Left lung (tissue), 10 donors: ENCODE results near the gene TRHDE. TPM values are rescaled to one million over a fixed set of nuclear protein-coding genes. Genes with fewer than 3 reads are reported as not detected.
"Not testable (repeated sequence)": the region's sequence is repeated elsewhere in the genome, so short reads cannot be mapped to it uniquely, and the experiment has no call there.

Source experiments
- ATAC-seq: fragments of 200-7000 bp; cut with Tn5 transposase; one replicate; pipeline ENCODE4 v1.9.1; 2020; ENCODE audit warnings: moderate library complexity
- DNase-seq, 4 donors: peaks; one replicate each; pipeline ENCODE4 v3.0.0-alpha.2; 2013 to 2020
- H3K27ac ChIP-seq, 2 donors: fragments of 200-600 bp; sonication (generic) in 1 of 2; one replicate each; pipeline versions ENCODE4 v1.5.0 to v1.8.0; 2020 to 2021
- H3K27me3 ChIP-seq, 2 donors: fragments of 200-600 bp; sonication (generic) in 1 of 2; one replicate each; pipeline versions ENCODE4 v1.5.0 to v1.8.0; 2020 to 2021
- H3K36me3 ChIP-seq, 2 donors: fragments of 200-600 bp; sonication (generic) in 1 of 2; one replicate each; pipeline versions ENCODE4 v1.5.0 to v1.8.0; 2020 to 2021
- H3K4me1 ChIP-seq, 2 donors: fragments of 200-600 bp; one replicate each; pipeline ENCODE4 v1.8.0; 2021
- H3K4me3 ChIP-seq, 2 donors: fragments of 200-600 bp; sonication (generic) in 1 of 2; one replicate each; pipeline versions ENCODE4 v1.5.0 to v1.8.0; 2020 to 2021; ENCODE audit warnings: mild to moderate bottlenecking in 1 of 2
- H3K9me3 ChIP-seq, 2 donors: fragments of 200-600 bp; sonication (generic) in 1 of 2; one replicate each; pipeline versions ENCODE4 v1.5.0 to v1.8.0; 2020 to 2021
- intact Hi-C, 2 donors: fragments of 100-400 bp; cut with DNase I; formaldehyde crosslinking; loops; one replicate each; pipeline versions ENCODE4 v1.11.2 to v1.14.2; 2022
- polyA plus RNA-seq, 6 donors: library from polyadenylated mRNA; unstranded; fragments of 120-200 nt; gene quantifications; one replicate each; pipeline ENCODE4 v1.2.1, GENCODE V29; 2013; ENCODE audit not compliant: insufficient read length in 6 of 6
- total RNA-seq, 2 donors: library from RNA; stranded (reverse); fragmentation: NEBNext Ultra II Directional; extraction: Animal tissue kit (Norgen Biotek cat#: 25700); gene quantifications; one replicate each; pipeline ENCODE4 v1.2.1, GENCODE V29; 2021
- TF ChIP-seq, protein P1 (sequence below), 2 donors: fragments of 200-600 bp; sonication (generic) in 1 of 2; IDR thresholded peaks; one replicate each; pipeline versions ENCODE4 v1.5.0 to v1.8.0; 2021; ENCODE audit warnings: antibody characterized with exemption in 2 of 2
- donor health status: DM: no; HTN: yes; CAD: no.
- donor health status: DM: no; HTN: no; CAD: no.

Gene TRHDE
- total and polyA plus RNA-seq, 8 donors: 0.87 to 4.3 (median 2.8) TPM

GRCh38 chr12:72622556-72622955 is 350.4 kb downstream of the TRHDE start:
- no peak for DNase-seq
- ATAC-seq: no peak
- intact Hi-C loops: no loop called here
- Histone ChIP-seq H3K4me1 (no peaks in the 10 kb centered on the region), H3K27ac (no peak overlapping the region), H3K27me3 (no peaks in the 10 kb centered on the region), H3K36me3 (no peaks in the 10 kb centered on the region), H3K9me3 (peaks cover 0 to under 1% of the 10 kb centered on the region in 2 donors), H3K4me3 (no peak overlapping the region)
- TF ChIP-seq, protein P1, sequence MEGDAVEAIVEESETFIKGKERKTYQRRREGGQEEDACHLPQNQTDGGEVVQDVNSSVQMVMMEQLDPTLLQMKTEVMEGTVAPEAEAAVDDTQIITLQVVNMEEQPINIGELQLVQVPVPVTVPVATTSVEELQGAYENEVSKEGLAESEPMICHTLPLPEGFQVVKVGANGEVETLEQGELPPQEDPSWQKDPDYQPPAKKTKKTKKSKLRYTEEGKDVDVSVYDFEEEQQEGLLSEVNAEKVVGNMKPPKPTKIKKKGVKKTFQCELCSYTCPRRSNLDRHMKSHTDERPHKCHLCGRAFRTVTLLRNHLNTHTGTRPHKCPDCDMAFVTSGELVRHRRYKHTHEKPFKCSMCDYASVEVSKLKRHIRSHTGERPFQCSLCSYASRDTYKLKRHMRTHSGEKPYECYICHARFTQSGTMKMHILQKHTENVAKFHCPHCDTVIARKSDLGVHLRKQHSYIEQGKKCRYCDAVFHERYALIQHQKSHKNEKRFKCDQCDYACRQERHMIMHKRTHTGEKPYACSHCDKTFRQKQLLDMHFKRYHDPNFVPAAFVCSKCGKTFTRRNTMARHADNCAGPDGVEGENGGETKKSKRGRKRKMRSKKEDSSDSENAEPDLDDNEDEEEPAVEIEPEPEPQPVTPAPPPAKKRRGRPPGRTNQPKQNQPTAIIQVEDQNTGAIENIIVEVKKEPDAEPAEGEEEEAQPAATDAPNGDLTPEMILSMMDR (IDR thresholded peaks at IDR 0.05): no peak

- H3K4me1 ChIP-seq: no peaks in the 10 kb centered on the region
- H3K4me3 ChIP-seq: no peak overlapping the region
- H3K27ac ChIP-seq: no peak overlapping the region
- H3K27me3 ChIP-seq: no peaks in the 10 kb centered on the region
- H3K36me3 ChIP-seq: no peaks in the 10 kb centered on the region
- H3K9me3 ChIP-seq: peaks cover 0 to 3% of the 10 kb centered on the region in 2 donors
- intact Hi-C loops: no loop called here
- DNase-seq (no peak), ATAC-seq (no peak)
- TF ChIP-seq, protein P1 (IDR thresholded peaks at IDR 0.05): no peak
Observed at GRCh38 chr12:72631926-72632685, 359.9 kb downstream of the TRHDE start.

DNA sequence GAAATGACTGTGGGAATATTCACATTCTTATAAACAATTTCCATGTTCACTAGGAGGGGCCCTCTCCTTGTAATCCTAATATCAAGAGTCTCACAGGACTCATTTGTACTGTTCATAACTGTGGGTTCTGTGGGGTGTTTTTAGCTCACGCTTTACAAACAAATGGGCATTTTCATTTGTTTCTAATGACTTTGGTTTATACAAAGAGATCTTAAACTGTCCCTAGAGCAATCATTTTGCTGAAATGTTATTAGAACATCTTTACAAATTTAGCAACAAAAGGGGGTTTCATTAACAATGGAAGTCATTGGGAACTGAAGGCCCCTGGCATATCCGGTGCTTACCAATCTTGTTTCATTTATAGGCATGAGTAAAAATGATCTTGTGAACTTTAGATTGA is 370.5 kb downstream of the TRHDE start:
- DNase-seq (no peak), ATAC-seq (no peak)
- no peak overlapping the region for H3K27ac ChIP-seq
- H3K36me3 ChIP-seq: no peaks in the 10 kb centered on the region
- no peaks in the 10 kb centered on the region for H3K4me1 ChIP-seq
- H3K9me3 ChIP-seq: no peaks in the 10 kb centered on the region
- no peaks in the 10 kb centered on the region for H3K27me3 ChIP-seq
- intact Hi-C loops: no loop called here
- no peak overlapping the region for H3K4me3 ChIP-seq
- TF ChIP-seq, protein P1 (IDR thresholded peaks at IDR 0.05): no peak

- H3K4me3 ChIP-seq: no peak overlapping the region
- intact Hi-C loops: no loop called here
- H3K4me1 ChIP-seq: no peaks in the 10 kb centered on the region
- ATAC-seq: no peak
- DNase-seq: no peak
- no peaks in the 10 kb centered on the region for H3K27me3 ChIP-seq
- no peak overlapping the region for H3K27ac ChIP-seq
- no peaks in the 10 kb centered on the region for H3K9me3 ChIP-seq
- H3K36me3 ChIP-seq: no peaks in the 10 kb centered on the region
- TF ChIP-seq, protein P1 (IDR thresholded peaks at IDR 0.05): no peak
Observed at GRCh38 chr12:72647139-72647538, 375.0 kb downstream of the TRHDE start.

GRCh38 chr12:72658615-72659014 is 386.4 kb downstream of the TRHDE start:
- DNase-seq: no peak
- no peak for ATAC-seq
- intact Hi-C loops: no loop called here

DNA sequence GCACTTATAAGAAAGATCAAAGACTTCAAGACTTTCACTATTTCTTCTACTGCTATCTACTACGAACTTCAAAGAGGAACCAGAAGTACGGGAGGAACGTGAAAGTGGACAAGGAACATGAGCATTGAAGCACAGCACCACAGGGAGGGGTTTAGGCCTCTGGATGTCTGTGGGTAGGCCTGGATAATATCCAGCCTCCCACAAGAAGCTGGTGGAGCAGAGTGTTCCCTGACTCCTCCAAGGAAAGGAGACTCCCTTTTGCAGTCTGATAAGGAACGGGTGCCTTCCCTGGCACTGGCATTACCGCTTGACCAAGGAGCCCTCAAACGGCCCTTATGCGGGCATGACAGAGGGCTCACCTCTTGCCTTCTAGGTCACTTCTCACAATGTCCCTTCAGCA is 388.0 kb downstream of the TRHDE start:
- DNase-seq, H3K27me3 ChIP-seq, H3K27ac ChIP-seq, H3K36me3 ChIP-seq, H3K9me3 ChIP-seq, ATAC-seq, H3K4me3 ChIP-seq, H3K4me1 ChIP-seq, intact Hi-C loops: not testable (repeated sequence)

More at GRCh38 chr12:72658615-72659014, 386.4 kb downstream of the TRHDE start:
- Histone ChIP-seq H3K4me1 (no peaks in the 10 kb centered on the region), H3K36me3 (no peaks in the 10 kb centered on the region), H3K4me3 (no peak overlapping the region), H3K9me3 (no peaks in the 10 kb centered on the region), H3K27ac (no peak overlapping the region), H3K27me3 (no peaks in the 10 kb centered on the region)
- TF ChIP-seq, protein P1 (IDR thresholded peaks at IDR 0.05): no peak
